ENCODE data around the gene ARGLU1.

The ARGLU1 gene

GRCh38 chr13:106551350-106551749 lies 16.6 kb downstream of the ARGLU1 start:
- no peak for DNase-seq (ENCODE audit: low read depth)
- TF ChIP-seq POLR2A (IDR thresholded peaks at IDR 0.05; ENCODE audit: extremely low read depth, insufficient read length) = no peak
- TF ChIP-seq MYC (IDR thresholded peaks at IDR 0.05; ENCODE audit: low read depth, low read length) = no peak
- no peak for TF ChIP-seq CTCF (IDR thresholded peaks at IDR 0.05; ENCODE audit: low read depth, low read length)
- no peak for TF ChIP-seq MAX (IDR thresholded peaks at IDR 0.05; ENCODE audit: low read depth, low read length)
- H3K4me3 ChIP-seq (ENCODE audit: low read depth, low read length) = no peak overlapping the region

GRCh38 chr13:106550570-106551135 lies 17.3 kb downstream of the ARGLU1 start:
- H3K4me3 ChIP-seq (ENCODE audit: low read depth, low read length) = no peak overlapping the region
- no peak for TF ChIP-seq CTCF (IDR thresholded peaks at IDR 0.05; ENCODE audit: low read depth, low read length)
- DNase-seq (ENCODE audit: low read depth) = no peak

- TF ChIP-seq CTCF (IDR thresholded peaks at IDR 0.05; ENCODE audit: low read depth, low read length) = no peak
- no peak for TF ChIP-seq MAX (IDR thresholded peaks at IDR 0.05; ENCODE audit: low read depth, low read length)
- TF ChIP-seq MYC (IDR thresholded peaks at IDR 0.05; ENCODE audit: low read depth, low read length) = no peak
- no peak for TF ChIP-seq POLR2A (IDR thresholded peaks at IDR 0.05; ENCODE audit: extremely low read depth, insufficient read length)
- H3K4me3 ChIP-seq (ENCODE audit: low read depth, low read length) = no peak overlapping the region
- no peak for DNase-seq (ENCODE audit: low read depth)
These were observed 19.8 kb downstream of the ARGLU1 start for GRCh38 chr13:106548064-106548696.

- no peak for DNase-seq (ENCODE audit: low read depth)
- no peak for TF ChIP-seq MAX (IDR thresholded peaks at IDR 0.05; ENCODE audit: low read depth, low read length)
- TF ChIP-seq MYC (IDR thresholded peaks at IDR 0.05; ENCODE audit: low read depth, low read length) = no peak
- TF ChIP-seq POLR2A (IDR thresholded peaks at IDR 0.05; ENCODE audit: extremely low read depth, insufficient read length) = no peak
- no peak for TF ChIP-seq CTCF (IDR thresholded peaks at IDR 0.05; ENCODE audit: low read depth, low read length)
- H3K4me3 ChIP-seq (ENCODE audit: low read depth, low read length) = no peak overlapping the region
These were observed 26.1 kb downstream of the ARGLU1 start for GRCh38 chr13:106541826-106542225.

GRCh38 chr13:106540613-106541012 lies 27.3 kb downstream of the ARGLU1 start:
- no peak for DNase-seq (ENCODE audit: low read depth)
- no peak overlapping the region for H3K4me3 ChIP-seq (ENCODE audit: low read depth, low read length)
- TF ChIP-seq MAX (IDR thresholded peaks at IDR 0.05; ENCODE audit: low read depth, low read length) (no peak), MYC (IDR thresholded peaks at IDR 0.05; ENCODE audit: low read depth, low read length) (no peak), POLR2A (IDR thresholded peaks at IDR 0.05; ENCODE audit: extremely low read depth, insufficient read length) (no peak), CTCF (IDR thresholded peaks at IDR 0.05; ENCODE audit: low read depth, low read length) (no peak)

GRCh38 chr13:106537521-106537920 lies 30.4 kb downstream of the ARGLU1 start:
- H3K4me3 ChIP-seq (ENCODE audit: low read depth, low read length) = no peak overlapping the region
- no peak for DNase-seq (ENCODE audit: low read depth)
- TF ChIP-seq MYC (IDR thresholded peaks at IDR 0.05; ENCODE audit: low read depth, low read length) = no peak
- TF ChIP-seq POLR2A (IDR thresholded peaks at IDR 0.05; ENCODE audit: extremely low read depth, insufficient read length) = no peak
- TF ChIP-seq MAX (IDR thresholded peaks at IDR 0.05; ENCODE audit: low read depth, low read length) = no peak
- no peak for TF ChIP-seq CTCF (IDR thresholded peaks at IDR 0.05; ENCODE audit: low read depth, low read length)
